OCI-LY1 (cell line): ENCODE results near the gene TMED4.

Experiments used
- H2AFZ ChIP-seq: fragments of 200-600 bp; sonication (generic), shearing (Covaris generic); 2 replicates; pipeline ENCODE4 v1.6.0; 2014; ENCODE audit warnings: antibody characterized with exemption, mild to moderate bottlenecking, low read length
- H3F3A ChIP-seq: fragments of 200-600 bp; sonication (generic), shearing (Covaris generic); 2 replicates; pipeline ENCODE4 v1.6.0; 2014; ENCODE audit warnings: mild to moderate bottlenecking, antibody characterized with exemption, low read length, moderate library complexity; ENCODE audit not compliant: insufficient read depth
- H3K27ac ChIP-seq: fragments of 200-600 bp; sonication (generic); 2 replicates; pipeline ENCODE4 v1.5.1; 2014; ENCODE audit warnings: low read length, mixed run types, mild to moderate bottlenecking, low read depth; ENCODE audit not compliant: poor library complexity, severe bottlenecking
- H3K27me3 ChIP-seq: fragments of 200-600 bp; sonication (generic); 2 replicates; pipeline ENCODE4 v1.6.0; 2014; ENCODE audit warnings: antibody characterized with exemption, mild to moderate bottlenecking, low read length, moderate library complexity; ENCODE audit not compliant: insufficient read depth
- H3K36me3 ChIP-seq: fragments of 200-600 bp; sonication (generic); 2 replicates; pipeline ENCODE4 v1.6.1; 2014; ENCODE audit warnings: mild to moderate bottlenecking, antibody characterized with exemption, low read length, moderate library complexity, mixed read lengths; ENCODE audit not compliant: insufficient read depth
- H3K4me1 ChIP-seq: fragments of 200-600 bp; sonication (generic); 2 replicates; pipeline ENCODE4 v1.5.1; 2014; ENCODE audit warnings: mild to moderate bottlenecking, low read length, moderate library complexity; ENCODE audit not compliant: insufficient read depth, severe bottlenecking
- H3K4me2 ChIP-seq: fragments of 200-600 bp; sonication (generic), shearing (Covaris generic); 2 replicates; pipeline ENCODE4 v1.6.1; 2014; ENCODE audit warnings: low read length
- H3K4me3 ChIP-seq: fragments of 200-600 bp; sonication (generic); 2 replicates; pipeline ENCODE4 v1.5.1; 2014; ENCODE audit warnings: low read length, low read depth, mild to moderate bottlenecking, mixed read lengths; ENCODE audit not compliant: poor library complexity, severe bottlenecking
- H3K79me2 ChIP-seq: fragments of 200-600 bp; shearing (Covaris generic); 2 replicates; pipeline ENCODE4 v1.6.1; 2016; ENCODE audit warnings: mixed run types, low read length, mixed read lengths; ENCODE audit not compliant: insufficient read depth
- H3K9ac ChIP-seq: fragments of 200-600 bp; sonication (generic), shearing (Covaris generic); 2 replicates; pipeline ENCODE4 v1.6.1; 2014; ENCODE audit warnings: mild to moderate bottlenecking, low read length, mixed read lengths
- H3K9me2 ChIP-seq: fragments of 200-600 bp; sonication (generic), shearing (Covaris generic); 2 replicates; pipeline ENCODE4 v1.6.1; 2014; ENCODE audit warnings: low read depth, mild to moderate bottlenecking, low read length, mixed read lengths
- H3K9me3 ChIP-seq: fragments of 200-600 bp; shearing (Covaris generic); 2 replicates; pipeline ENCODE4 v1.6.1; 2014; ENCODE audit warnings: low read length, mixed read lengths
- H4K20me1 ChIP-seq: fragments of 200-600 bp; sonication (generic), shearing (Covaris generic); 2 replicates; pipeline ENCODE4 v1.6.0; 2016; ENCODE audit warnings: mild to moderate bottlenecking, low read length; ENCODE audit not compliant: insufficient read depth
- EZH2 ChIP-seq: fragments of 200-600 bp; sonication (generic), shearing (Covaris generic); IDR thresholded peaks from 2 replicates; pipeline ENCODE4 v1.8.0; 2017; ENCODE audit warnings: borderline replicate concordance, mixed run types, mild to moderate bottlenecking, antibody characterized with exemption, low read length, moderate library complexity, mixed read lengths
- TF ChIP-seq, protein P1 (sequence below): fragments of 200-600 bp; sonication (generic), shearing (Covaris generic); IDR thresholded peaks from 2 replicates; pipeline ENCODE4 v1.5.1; 2017; ENCODE audit warnings: mild to moderate bottlenecking, antibody characterized with exemption, low read length, moderate library complexity, mixed read lengths

The TMED4 gene

GRCh38 chr7:44536090-44536489, 45.9 kb downstream of the TMED4 start:
- no peaks in the 10 kb centered on the region for H3F3A ChIP-seq
- H3K27ac ChIP-seq, result no peak overlapping the region
- H3K36me3 ChIP-seq, result no peaks in the 10 kb centered on the region
- no peaks in the 10 kb centered on the region for H3K4me1 ChIP-seq
- H3K4me2 ChIP-seq, result no peak overlapping the region
- TF ChIP-seq, protein P1, sequence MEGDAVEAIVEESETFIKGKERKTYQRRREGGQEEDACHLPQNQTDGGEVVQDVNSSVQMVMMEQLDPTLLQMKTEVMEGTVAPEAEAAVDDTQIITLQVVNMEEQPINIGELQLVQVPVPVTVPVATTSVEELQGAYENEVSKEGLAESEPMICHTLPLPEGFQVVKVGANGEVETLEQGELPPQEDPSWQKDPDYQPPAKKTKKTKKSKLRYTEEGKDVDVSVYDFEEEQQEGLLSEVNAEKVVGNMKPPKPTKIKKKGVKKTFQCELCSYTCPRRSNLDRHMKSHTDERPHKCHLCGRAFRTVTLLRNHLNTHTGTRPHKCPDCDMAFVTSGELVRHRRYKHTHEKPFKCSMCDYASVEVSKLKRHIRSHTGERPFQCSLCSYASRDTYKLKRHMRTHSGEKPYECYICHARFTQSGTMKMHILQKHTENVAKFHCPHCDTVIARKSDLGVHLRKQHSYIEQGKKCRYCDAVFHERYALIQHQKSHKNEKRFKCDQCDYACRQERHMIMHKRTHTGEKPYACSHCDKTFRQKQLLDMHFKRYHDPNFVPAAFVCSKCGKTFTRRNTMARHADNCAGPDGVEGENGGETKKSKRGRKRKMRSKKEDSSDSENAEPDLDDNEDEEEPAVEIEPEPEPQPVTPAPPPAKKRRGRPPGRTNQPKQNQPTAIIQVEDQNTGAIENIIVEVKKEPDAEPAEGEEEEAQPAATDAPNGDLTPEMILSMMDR, result no peak
- no peak for TF ChIP-seq EZH2
- H3K9me2 ChIP-seq, result no peaks in the 10 kb centered on the region
- no peaks in the 10 kb centered on the region for H3K79me2 ChIP-seq
- no peaks in the 10 kb centered on the region for H4K20me1 ChIP-seq
- H2AFZ ChIP-seq, result no peak overlapping the region
- no peak overlapping the region for H3K4me3 ChIP-seq
- no peaks in the 10 kb centered on the region for H3K9me3 ChIP-seq
- no peak overlapping the region for H3K9ac ChIP-seq
- peaks cover 10% of the 10 kb centered on the region; the same call in 1 of the 2 replicates for H3K27me3 ChIP-seq

- H4K20me1 ChIP-seq, result no peaks in the 10 kb centered on the region
- H3K4me2 ChIP-seq, result no peak overlapping the region
- no peak overlapping the region for H3K4me3 ChIP-seq
- no peak overlapping the region for H3K27ac ChIP-seq
- H3F3A ChIP-seq, result no peaks in the 10 kb centered on the region
- H2AFZ ChIP-seq, result no peak overlapping the region
- H3K9ac ChIP-seq, result no peak overlapping the region
- no peaks in the 10 kb centered on the region for H3K79me2 ChIP-seq
- H3K9me3 ChIP-seq, result no peaks in the 10 kb centered on the region
- no peaks in the 10 kb centered on the region for H3K4me1 ChIP-seq
- TF ChIP-seq EZH2, result no peak
- TF ChIP-seq, protein P1, result no peak
- H3K36me3 ChIP-seq, result no peaks in the 10 kb centered on the region
- no peaks in the 10 kb centered on the region for H3K9me2 ChIP-seq
- H3K27me3 ChIP-seq, result peaks cover 6% of the 10 kb centered on the region; the same call in 1 of the 2 replicates
These were observed 46.5 kb downstream of the TMED4 start for GRCh38 chr7:44535348-44536064.

GRCh38 chr7:44534501-44534900, 47.5 kb downstream of the TMED4 start:
- Histone ChIP-seq H3F3A (no peaks in the 10 kb centered on the region), H3K27me3 (peaks cover 5% of the 10 kb centered on the region; the same call in 1 of the 2 replicates), H3K9me3 (no peaks in the 10 kb centered on the region), H2AFZ (no peak overlapping the region), H3K4me2 (no peak overlapping the region), H3K79me2 (no peaks in the 10 kb centered on the region), H3K4me1 (no peaks in the 10 kb centered on the region), H3K36me3 (no peaks in the 10 kb centered on the region), H3K9me2 (no peaks in the 10 kb centered on the region), H3K4me3 (no peak overlapping the region), H4K20me1 (no peaks in the 10 kb centered on the region), H3K27ac (no peak overlapping the region), H3K9ac (no peak overlapping the region)
- TF ChIP-seq, protein P1, result peak; percentile 97
- no peak for TF ChIP-seq EZH2
